Keratinocyte (primary cell): ENCODE measurements around the gene APRT. TPM values are rescaled to one million over a fixed set of nuclear protein-coding genes. Genes with fewer than 3 reads are reported as not detected.

Experiments
- DNase-seq: peaks from one replicate; pipeline ENCODE4 v3.0.0-alpha.2; 2011; ENCODE audit warnings: low read depth, missing footprints, low spot score
- FAIRE-seq: peaks from 2 replicates; lab custom pipeline; 2011; peaks lifted over from hg19 to GRCh38; lab: Jason Lieb, UNC
- H2AFZ ChIP-seq: 2 replicates; pipeline ENCODE4 v1.6.0; 2012; ENCODE audit warnings: low read length, control low read depth, inconsistent platforms; ENCODE audit not compliant: control insufficient read depth
- H3K27ac ChIP-seq: 2 replicates; pipeline ENCODE4 v1.5.1; 2011; ENCODE audit warnings: low read length; ENCODE audit not compliant: control insufficient read depth, insufficient read depth
- H3K27me3 ChIP-seq: 3 replicates; pipeline ENCODE4 v1.6.0; 2011; ENCODE audit warnings: low read length; ENCODE audit not compliant: control insufficient read depth, insufficient read depth; ENCODE audit errors: extremely low read depth
- H3K36me3 ChIP-seq, 2 experiments: 2 replicates in 1 of 2; 3 replicates in 1 of 2; pipeline ENCODE4 v1.5.1; 2011; ENCODE audit warnings: low read length in 2 of 2, mild to moderate bottlenecking in 1 of 2; ENCODE audit not compliant: control insufficient read depth in 2 of 2, insufficient read depth in 2 of 2; ENCODE audit errors: extremely low read depth in 1 of 2
- H3K4me1 ChIP-seq: 3 replicates; pipeline ENCODE4 v1.5.1; 2011; ENCODE audit warnings: low read length; ENCODE audit not compliant: control insufficient read depth, insufficient read depth; ENCODE audit errors: extremely low read depth
- H3K4me2 ChIP-seq: 3 replicates; pipeline ENCODE4 v1.6.0; 2011; ENCODE audit warnings: low read depth, low read length; ENCODE audit not compliant: control insufficient read depth, insufficient read depth; ENCODE audit errors: extremely low read depth
- H3K4me3 ChIP-seq, 3 experiments: fragments of 200-600 bp in 1 of 3; sonication (generic) in 1 of 3; 2 replicates in 2 of 3; 3 replicates in 1 of 3; pipeline ENCODE4 v1.5.1; 2011 to 2016; ENCODE audit warnings: low read length in 3 of 3, mild to moderate bottlenecking in 3 of 3, control low read depth in 2 of 3, inconsistent platforms in 1 of 3, low read depth in 1 of 3, mixed read lengths in 1 of 3, mixed run types in 1 of 3, moderate library complexity in 1 of 3; ENCODE audit not compliant: control insufficient read depth in 2 of 3, insufficient read depth in 2 of 3; ENCODE audit errors: extremely low read depth in 1 of 3
- H3K79me2 ChIP-seq: 2 replicates; pipeline ENCODE4 v1.6.0; 2012; ENCODE audit warnings: low read length; ENCODE audit not compliant: control insufficient read depth, insufficient read depth
- H3K9ac ChIP-seq: 3 replicates; pipeline ENCODE4 v1.6.0; 2011; ENCODE audit warnings: low read length; ENCODE audit not compliant: control insufficient read depth, insufficient read depth; ENCODE audit errors: extremely low read depth
- H3K9me1 ChIP-seq: 3 replicates; pipeline ENCODE4 v1.6.0; 2011; ENCODE audit warnings: low read length; ENCODE audit not compliant: control insufficient read depth, insufficient read depth; ENCODE audit errors: extremely low read depth
- H3K9me3 ChIP-seq: 2 replicates; pipeline ENCODE4 v1.5.1; 2012; ENCODE audit warnings: low read depth, low read length; ENCODE audit not compliant: control insufficient read depth
- H4K20me1 ChIP-seq: 3 replicates; pipeline ENCODE4 v1.6.0; 2011; ENCODE audit warnings: low read length; ENCODE audit not compliant: control insufficient read depth, insufficient read depth; ENCODE audit errors: extremely low read depth
- CTCF ChIP-seq, 3 experiments: IDR thresholded peaks in 1 of 3; conservative IDR thresholded peaks in 1 of 3; optimal IDR thresholded peaks in 1 of 3; 2 replicates in 2 of 3; 3 replicates in 1 of 3; pipeline versions ENCODE3 to v1.5.1; 2011; ENCODE audit warnings: low read length in 3 of 3, mild to moderate bottlenecking in 3 of 3, moderate library complexity in 2 of 3, control low read depth in 1 of 3, inconsistent platforms in 1 of 3; ENCODE audit not compliant: insufficient read depth in 2 of 3; ENCODE audit errors: extremely low read depth in 1 of 3
- EZH2 ChIP-seq: IDR thresholded peaks from one replicate; pipeline ENCODE4 v1.6.1; 2012; ENCODE audit warnings: inconsistent platforms, mild to moderate bottlenecking, low read length, moderate library complexity
- dilution Hi-C: fragments of 300-500 bp; cut with MboI; formaldehyde crosslinking; loops from one replicate; pipeline ENCODE4 v1.7.0; 2020; ENCODE audit warnings: low sequenced_read_pairs; ENCODE audit not compliant: extremely low pct_ligation_motif_present
- polyA plus RNA-seq, 5 experiments: library from polyadenylated mRNA; depleted of rRNA in 3 of 5; stranded (reverse) in 3 of 5; stranded (forward) in 1 of 5; unstranded in 1 of 5; fragments of >200 nt; gene quantifications; 1 replicate in 1 of 5; 2 replicates in 3 of 5; 3 replicates in 1 of 5; pipeline versions ENCODE4 v1.2.1 to v1.2.3, GENCODE V29; 2011 to 2012; ENCODE audit warnings: missing spikeins in 2 of 5, low read depth in 1 of 5, low replicate concordance in 1 of 5

APRT gene
- polyA plus RNA-seq, 1 donor (not counting 4 experiments of a cell fraction or from before 2014, with no cell fraction given) = 106 TPM

- Histone ChIP-seq H3K79me2 (no peaks in the 10 kb centered on the region), H3K9ac (no peak overlapping the region), H3K27ac (no peak overlapping the region), H4K20me1 (no peaks in the 10 kb centered on the region), H3K9me1 (no peaks in the 10 kb centered on the region), H3K9me3 (no peaks in the 10 kb centered on the region), H3K36me3 (peaks cover 0 to 14% of the 10 kb centered on the region in 2 experiments), H3K4me3 (no peak overlapping the region), H3K4me1 (no peaks in the 10 kb centered on the region), H2AFZ (no peak overlapping the region), H3K4me2 (no peak overlapping the region), H3K27me3 (no peaks in the 10 kb centered on the region)
- TF ChIP-seq EZH2 (no peak), CTCF (optimal IDR thresholded peaks at IDR 0.05 in 1 of 3, IDR thresholded peaks at IDR 0.05 in 1 of 3, conservative IDR thresholded peaks at IDR 0.05 in 1 of 3; ENCODE audit: extremely low read depth in 1 of 3, insufficient read depth in 2 of 3, low read length in 3 of 3) (no peak)
- dilution Hi-C loops = no loop called here
- DNase-seq (no peak), FAIRE-seq (no peak)
Observed at GRCh38 chr16:88842308-88842756, 30.6 kb upstream of the APRT start.

GRCh38 chr16:88841521-88842307, 30.0 kb upstream of the APRT start:
- Histone ChIP-seq H3K36me3 (peaks cover 0 to 14% of the 10 kb centered on the region in 2 experiments), H3K27ac (no peak overlapping the region), H3K4me2 (no peak overlapping the region), H3K4me1 (no peaks in the 10 kb centered on the region), H3K9me1 (no peaks in the 10 kb centered on the region), H3K9me3 (no peaks in the 10 kb centered on the region), H2AFZ (no peak overlapping the region), H3K4me3 (no peak overlapping the region), H4K20me1 (no peaks in the 10 kb centered on the region), H3K79me2 (no peaks in the 10 kb centered on the region), H3K27me3 (no peaks in the 10 kb centered on the region), H3K9ac (no peak overlapping the region)
- no peak for DNase-seq
- dilution Hi-C loops = no loop called here
- TF ChIP-seq CTCF (optimal IDR thresholded peaks at IDR 0.05 in 1 of 3, IDR thresholded peaks at IDR 0.05 in 1 of 3, conservative IDR thresholded peaks at IDR 0.05 in 1 of 3; ENCODE audit: extremely low read depth in 1 of 3, insufficient read depth in 2 of 3, low read length in 3 of 3) = no peak
- TF ChIP-seq EZH2 = no peak
- FAIRE-seq = no peak
